ENCODE measurements around the gene MXRA8.

DNA sequence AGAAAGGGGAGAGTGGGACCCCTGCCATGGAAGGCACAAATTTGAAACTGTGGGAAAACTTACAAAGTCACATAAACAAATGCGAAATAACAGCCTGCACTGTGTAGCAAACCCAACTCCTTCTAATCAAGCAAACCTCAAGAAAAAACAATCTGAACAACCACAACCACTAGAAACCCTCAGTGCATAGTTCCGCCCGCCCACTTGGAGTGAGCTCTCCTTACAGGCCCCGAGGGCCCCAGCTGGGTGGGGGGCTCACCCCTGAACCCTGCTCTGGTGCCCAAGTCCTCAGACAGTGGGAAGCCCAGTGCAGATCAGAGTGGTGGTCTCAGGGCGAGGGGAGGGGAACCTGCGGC is 931 bp upstream of the MXRA8 start:
- TF ChIP-seq, protein P1, sequence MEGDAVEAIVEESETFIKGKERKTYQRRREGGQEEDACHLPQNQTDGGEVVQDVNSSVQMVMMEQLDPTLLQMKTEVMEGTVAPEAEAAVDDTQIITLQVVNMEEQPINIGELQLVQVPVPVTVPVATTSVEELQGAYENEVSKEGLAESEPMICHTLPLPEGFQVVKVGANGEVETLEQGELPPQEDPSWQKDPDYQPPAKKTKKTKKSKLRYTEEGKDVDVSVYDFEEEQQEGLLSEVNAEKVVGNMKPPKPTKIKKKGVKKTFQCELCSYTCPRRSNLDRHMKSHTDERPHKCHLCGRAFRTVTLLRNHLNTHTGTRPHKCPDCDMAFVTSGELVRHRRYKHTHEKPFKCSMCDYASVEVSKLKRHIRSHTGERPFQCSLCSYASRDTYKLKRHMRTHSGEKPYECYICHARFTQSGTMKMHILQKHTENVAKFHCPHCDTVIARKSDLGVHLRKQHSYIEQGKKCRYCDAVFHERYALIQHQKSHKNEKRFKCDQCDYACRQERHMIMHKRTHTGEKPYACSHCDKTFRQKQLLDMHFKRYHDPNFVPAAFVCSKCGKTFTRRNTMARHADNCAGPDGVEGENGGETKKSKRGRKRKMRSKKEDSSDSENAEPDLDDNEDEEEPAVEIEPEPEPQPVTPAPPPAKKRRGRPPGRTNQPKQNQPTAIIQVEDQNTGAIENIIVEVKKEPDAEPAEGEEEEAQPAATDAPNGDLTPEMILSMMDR (IDR thresholded peaks at IDR 0.05) = no peak
- TF ChIP-seq POLR2AphosphoS5 (IDR thresholded peaks at IDR 0.05; ENCODE audit: insufficient read depth in 1 of 2, low read depth in 1 of 2) (no peak), POLR2A (IDR thresholded peaks at IDR 0.05) (no peak)

Data from vagina (tissue), 2 donors.